CD8-positive, alpha-beta memory T cell (primary cell): ENCODE data around the gene OR8B4. TPM values are rescaled to one million over a fixed set of nuclear protein-coding genes. Genes with fewer than 3 reads are reported as not detected.
A peak's percentile ranks its signal among the peaks of the same experiment; 100 is the strongest.
"Not testable (repeated sequence)": the region's sequence is repeated elsewhere in the genome, so short reads cannot be mapped to it uniquely, and the experiment has no call there.

Experiments
- CTCF ChIA-PET: fragments of 350-600 bp; sonication (Branson Sonifier 250); formaldehyde crosslinking; loops from one replicate; lab custom pipeline; 2021; ENCODE audit warnings: antibody characterized with exemption; lab: Charles Lee
- POLR2A ChIA-PET: fragments of 350-600 bp; sonication (Branson Sonifier 250); formaldehyde crosslinking; loops from one replicate; lab custom pipeline; 2021; ENCODE audit warnings: antibody characterized with exemption; lab: Charles Lee
- DNase-seq, 5 donors: peaks; one replicate each; pipeline versions ENCODE4 v3.0.0 to v3.0.0-alpha.2; 2020 to 2022; ENCODE audit warnings: mixed read lengths in 1 of 5
- H3K27ac ChIP-seq: one replicate; pipeline ENCODE4 v1.7.0; 2013; ENCODE audit warnings: low read depth, mild to moderate bottlenecking, low read length, moderate library complexity
- H3K27me3 ChIP-seq: 2 replicates; pipeline ENCODE4 v1.7.0; 2013; ENCODE audit warnings: low read length, mild to moderate bottlenecking; ENCODE audit not compliant: insufficient read depth, poor library complexity, severe bottlenecking
- H3K36me3 ChIP-seq: 2 replicates; pipeline ENCODE4 v1.7.0; 2013; ENCODE audit warnings: mild to moderate bottlenecking, low read length, moderate library complexity; ENCODE audit not compliant: insufficient read depth
- H3K4me1 ChIP-seq: 2 replicates; pipeline ENCODE4 v1.7.0; 2013; ENCODE audit warnings: mild to moderate bottlenecking, low read length, moderate library complexity; ENCODE audit not compliant: insufficient read depth
- H3K4me3 ChIP-seq: 2 replicates; pipeline ENCODE4 v1.7.0; 2013; ENCODE audit warnings: mild to moderate bottlenecking, low read length
- H3K9me3 ChIP-seq: 2 replicates; pipeline ENCODE4 v1.7.0; 2013; ENCODE audit warnings: mild to moderate bottlenecking, low read length
- H3K27ac Mint-ChIP-seq, 8 donors: one replicate each; pipeline ENCODE4 v1.8.0; 2020 to 2021; ENCODE audit warnings: mixed read lengths in 8 of 8, mild to moderate bottlenecking in 6 of 8, inconsistent platforms in 3 of 8, moderate library complexity in 3 of 8
- H3K27me3 Mint-ChIP-seq, 2 donors: one replicate each; pipeline ENCODE4 v1.8.0; 2020 to 2021; ENCODE audit warnings: mixed read lengths in 2 of 2, mild to moderate bottlenecking in 1 of 2, moderate library complexity in 1 of 2
- H3K36me3 Mint-ChIP-seq, 3 donors: one replicate each; pipeline ENCODE4 v1.8.0; 2020 to 2021; ENCODE audit warnings: mixed read lengths in 3 of 3, inconsistent platforms in 1 of 3, mild to moderate bottlenecking in 1 of 3
- H3K4me1 Mint-ChIP-seq, 3 donors: one replicate each; pipeline ENCODE4 v1.8.0; 2020 to 2021; ENCODE audit warnings: mixed read lengths in 3 of 3, inconsistent platforms in 1 of 3, mild to moderate bottlenecking in 1 of 3
- H3K4me3 Mint-ChIP-seq, 7 donors: one replicate each; pipeline ENCODE4 v1.8.0; 2020 to 2021; ENCODE audit warnings: mixed read lengths in 7 of 7, mild to moderate bottlenecking in 6 of 7, moderate library complexity in 4 of 7, inconsistent platforms in 2 of 7
- H3K9me3 Mint-ChIP-seq, 5 donors: one replicate each; pipeline ENCODE4 v1.8.0; 2020 to 2022; ENCODE audit warnings: mixed read lengths in 5 of 5, mild to moderate bottlenecking in 3 of 5, moderate library complexity in 2 of 5, inconsistent platforms in 1 of 5
- polyA plus RNA-seq: library from polyadenylated mRNA; unstranded; fragments of 300-500 nt; fragmentation: Illumina TruSeq; gene quantifications from one replicate; pipeline ENCODE4 v1.2.3, GENCODE V29; 2021
- total RNA-seq, 2 experiments: library from RNA; stranded (reverse); gene quantifications; one replicate each; pipeline ENCODE4 v1.2.3, GENCODE V29; 2021

The OR8B4 gene
- total and polyA plus RNA-seq, 3 experiments from 2014 or later, result not detected

DNA sequence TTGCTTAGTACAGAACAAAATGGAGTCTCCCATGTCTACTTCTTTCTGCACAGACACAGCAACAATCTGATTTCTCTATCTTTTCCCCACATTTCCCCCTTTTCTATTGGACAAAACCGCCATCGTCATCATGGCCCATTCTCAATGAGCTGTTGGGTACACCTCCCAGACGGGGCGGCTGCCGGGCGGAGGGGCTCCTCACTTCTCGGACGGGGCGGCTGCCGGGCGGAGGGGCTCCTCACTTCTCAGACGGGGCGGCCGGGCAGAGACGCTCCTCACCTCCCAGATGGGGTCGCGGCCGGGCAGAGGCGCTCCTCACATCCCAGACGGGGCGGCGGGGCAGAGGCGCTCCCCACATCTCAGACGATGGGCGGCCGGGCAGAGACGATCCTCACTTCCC, 21.5 kb downstream of the OR8B4 start:
- H3K4me1 Mint-ChIP-seq, H3K36me3 Mint-ChIP-seq, H3K9me3 Mint-ChIP-seq, H3K27me3 ChIP-seq, H3K4me1 ChIP-seq, H3K4me3 Mint-ChIP-seq, DNase-seq, POLR2A ChIA-PET, H3K27me3 Mint-ChIP-seq, H3K27ac Mint-ChIP-seq, CTCF ChIA-PET, H3K4me3 ChIP-seq, H3K9me3 ChIP-seq, H3K36me3 ChIP-seq, H3K27ac ChIP-seq: not testable (repeated sequence)

DNA sequence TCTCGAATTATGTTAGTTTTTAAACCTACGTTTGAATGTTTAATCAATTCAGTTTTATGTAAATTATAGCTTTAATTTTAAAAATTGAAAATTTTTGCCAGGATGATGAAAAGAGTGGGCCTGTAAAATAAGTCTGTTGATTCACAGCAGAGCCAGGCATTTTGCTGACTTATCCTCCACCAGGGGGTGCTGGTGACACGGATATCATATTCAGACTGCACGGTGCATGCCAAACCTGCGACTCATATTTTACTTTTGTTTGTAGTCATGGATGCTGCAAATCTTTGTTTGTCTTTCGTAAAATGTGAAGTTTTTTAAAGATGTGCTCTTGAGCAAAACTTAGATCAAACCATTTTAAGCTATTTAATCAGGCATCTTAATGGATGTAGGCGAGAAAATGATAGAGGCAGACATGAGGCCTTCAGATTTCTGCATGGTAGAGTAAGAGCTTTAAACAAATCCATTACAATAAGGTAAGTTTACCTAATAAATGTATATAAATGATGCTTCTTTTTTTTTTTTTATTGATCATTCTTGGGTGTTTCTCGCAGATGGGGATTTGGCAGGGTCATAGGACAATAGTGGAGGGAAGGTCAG, 22.2 kb downstream of the OR8B4 start:
- Histone ChIP-seq H3K36me3 (no peaks in the 10 kb centered on the region), H3K27me3 (no peaks in the 10 kb centered on the region), H3K9me3 (no peaks in the 10 kb centered on the region), H3K27ac (no peak overlapping the region), H3K4me3 (no peak overlapping the region), H3K4me1 (no peaks in the 10 kb centered on the region)
- peak in 3 of 5 donors; percentile 1 to 47 (median 12) for DNase-seq
- CTCF ChIA-PET, result no interaction called here
- Mint-ChIP-seq H3K27ac (no peak overlapping the region), H3K36me3 (no peaks in the 10 kb centered on the region), H3K9me3 (no peaks in the 10 kb centered on the region), H3K4me3 (no peak overlapping the region), H3K4me1 (peaks cover 0 to 3% (median 0%) of the 10 kb centered on the region in 3 donors), H3K27me3 (peaks cover 0 to 2% of the 10 kb centered on the region in 2 donors)
- POLR2A ChIA-PET, result no interaction called here

DNA sequence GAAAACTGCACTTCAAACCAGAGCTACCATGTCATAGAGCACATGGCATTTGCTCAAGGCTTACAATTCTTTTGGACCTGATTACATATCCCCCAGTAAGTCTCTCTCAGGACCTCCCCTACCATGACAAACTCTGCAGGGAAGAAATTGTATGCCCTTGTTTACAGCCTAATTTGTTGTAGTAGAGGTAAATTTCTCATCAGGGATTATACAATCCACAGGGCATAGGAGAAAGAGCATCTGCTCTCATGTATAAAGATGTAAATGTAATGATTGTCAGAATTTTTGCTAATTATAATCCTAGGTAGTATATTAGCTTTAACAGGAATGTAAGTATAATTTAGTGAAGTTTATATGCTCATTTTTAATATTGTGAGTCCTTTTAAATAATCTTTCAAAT, 25.7 kb downstream of the OR8B4 start, which contains the start of gene OR8B3:
Gene OR8B3 (minus strand): TSS at position 101 of the 400 bp plus-strand sequence. CDS start 1,673 bp downstream, outside the sequence.
- CTCF ChIA-PET, result no interaction called here
- Histone ChIP-seq H3K27ac (no peak within 1 kb of the TSS), H3K4me1 (no peaks in the 10 kb centered on the region), H3K27me3 (no peaks in the 10 kb centered on the region), H3K9me3 (no peaks in the 10 kb centered on the region), H3K36me3 (no peaks in the 10 kb centered on the region), H3K4me3 (no peak within 1 kb of the TSS)
- Mint-ChIP-seq H3K4me3 (no peak within 1 kb of the TSS), H3K36me3 (no peaks in the 10 kb centered on the region), H3K27ac (no peak within 1 kb of the TSS), H3K4me1 (peaks cover 0 to 3% (median 0%) of the 10 kb centered on the region in 3 donors), H3K9me3 (no peaks in the 10 kb centered on the region), H3K27me3 (peaks cover 0 to 2% of the 10 kb centered on the region in 2 donors)
- DNase-seq, result no peak
- POLR2A ChIA-PET, result no interaction called here

DNA sequence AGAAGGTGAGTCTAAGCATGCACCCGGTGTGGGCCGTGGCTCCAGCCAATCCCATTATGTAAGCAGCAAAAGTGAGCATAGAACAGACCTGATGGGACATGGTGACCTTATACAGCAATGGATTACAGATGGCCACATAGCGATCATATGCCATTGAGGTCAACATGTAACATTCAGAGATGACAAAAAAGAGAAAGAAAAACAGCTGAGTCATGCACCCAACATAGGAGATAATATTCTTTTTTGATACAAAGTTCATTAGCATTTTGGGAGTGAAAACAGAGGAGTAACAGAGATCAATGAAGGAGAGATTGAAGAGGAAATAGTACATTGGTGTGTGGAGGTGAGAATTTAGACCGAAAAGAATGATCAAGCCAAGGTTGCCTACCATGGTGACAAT, 27.8 kb downstream of the OR8B4 start:
- H3K4me3 Mint-ChIP-seq, H3K4me1 ChIP-seq, H3K36me3 Mint-ChIP-seq, H3K4me1 Mint-ChIP-seq, H3K36me3 ChIP-seq, H3K4me3 ChIP-seq, H3K27me3 ChIP-seq, H3K27ac ChIP-seq, DNase-seq, CTCF ChIA-PET, H3K9me3 Mint-ChIP-seq, H3K27ac Mint-ChIP-seq, H3K27me3 Mint-ChIP-seq, H3K9me3 ChIP-seq, POLR2A ChIA-PET: not testable (repeated sequence)

DNA sequence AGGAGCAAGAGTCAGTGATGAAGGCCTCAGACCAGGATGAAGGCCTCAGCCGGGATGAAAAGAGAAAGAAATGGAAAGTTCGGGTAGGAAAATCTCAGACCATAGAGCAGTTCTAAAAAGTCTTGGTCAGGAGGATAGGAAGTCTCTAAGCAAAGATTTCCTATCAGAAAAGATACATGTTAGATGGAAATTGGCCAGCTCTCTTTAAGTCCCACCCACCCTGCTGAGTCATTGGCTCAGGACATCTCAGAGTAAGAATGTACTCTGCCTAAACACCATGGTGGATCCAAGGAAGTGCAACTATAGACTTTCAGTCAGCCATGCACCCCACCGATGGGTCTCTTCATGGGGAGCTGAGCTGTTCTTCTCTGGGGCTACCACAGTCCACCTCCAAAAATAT, 30.3 kb downstream of the OR8B4 start:
- Mint-ChIP-seq H3K4me3 (no peak overlapping the region), H3K36me3 (no peaks in the 10 kb centered on the region), H3K27ac (no peak overlapping the region), H3K27me3 (peaks cover 0 to 2% of the 10 kb centered on the region in 2 donors), H3K4me1 (no peaks in the 10 kb centered on the region), H3K9me3 (peaks cover 0 to 4% (median 0%) of the 10 kb centered on the region in 5 donors)
- H3K9me3 ChIP-seq, result no peaks in the 10 kb centered on the region
- ChIA-PET POLR2A (no interaction called here), CTCF (no interaction called here)
- no peaks in the 10 kb centered on the region for H3K4me1 ChIP-seq
- no peak for DNase-seq
- H3K4me3 ChIP-seq, result no peak overlapping the region
- no peaks in the 10 kb centered on the region for H3K27me3 ChIP-seq
- no peaks in the 10 kb centered on the region for H3K36me3 ChIP-seq
- no peak overlapping the region for H3K27ac ChIP-seq

DNA sequence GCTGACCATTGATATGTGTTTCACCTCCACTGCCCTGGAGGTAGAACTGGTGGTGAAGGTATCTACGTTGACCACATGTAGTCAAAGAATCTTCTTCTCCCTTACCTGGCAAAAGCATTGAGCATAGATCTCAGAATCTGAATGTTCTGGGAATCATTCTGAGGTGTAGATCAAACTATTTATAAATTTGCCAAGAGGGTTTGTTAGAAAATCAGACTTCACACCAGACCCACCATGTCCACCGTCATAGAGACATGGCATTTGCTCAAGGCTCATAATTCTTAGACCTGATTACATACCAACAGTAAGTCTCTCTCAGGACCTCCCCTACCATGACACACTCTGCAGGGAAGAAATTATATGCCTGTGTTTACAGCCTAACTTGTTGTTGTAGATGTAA, 40.3 kb downstream of the OR8B4 start, which contains the start of gene OR8B2:
Gene OR8B2 (minus strand): TSS at position 101 of the 400 bp plus-strand sequence. CDS start 1,156 bp downstream, outside the sequence.
- Histone ChIP-seq H3K27me3 (no peaks in the 10 kb centered on the region), H3K4me1 (no peaks in the 10 kb centered on the region), H3K9me3 (no peaks in the 10 kb centered on the region), H3K4me3 (no peak within 1 kb of the TSS), H3K27ac (no peak within 1 kb of the TSS), H3K36me3 (no peaks in the 10 kb centered on the region)
- POLR2A ChIA-PET, result no interaction called here
- Mint-ChIP-seq H3K36me3 (no peaks in the 10 kb centered on the region), H3K9me3 (peaks cover 0 to 4% (median 2%) of the 10 kb centered on the region in 5 donors), H3K27ac (no peak within 1 kb of the TSS), H3K4me3 (no peak within 1 kb of the TSS), H3K4me1 (no peaks in the 10 kb centered on the region), H3K27me3 (peaks cover 0 to 3% of the 10 kb centered on the region in 2 donors)
- CTCF ChIA-PET, result no interaction called here
- no peak for DNase-seq

DNA sequence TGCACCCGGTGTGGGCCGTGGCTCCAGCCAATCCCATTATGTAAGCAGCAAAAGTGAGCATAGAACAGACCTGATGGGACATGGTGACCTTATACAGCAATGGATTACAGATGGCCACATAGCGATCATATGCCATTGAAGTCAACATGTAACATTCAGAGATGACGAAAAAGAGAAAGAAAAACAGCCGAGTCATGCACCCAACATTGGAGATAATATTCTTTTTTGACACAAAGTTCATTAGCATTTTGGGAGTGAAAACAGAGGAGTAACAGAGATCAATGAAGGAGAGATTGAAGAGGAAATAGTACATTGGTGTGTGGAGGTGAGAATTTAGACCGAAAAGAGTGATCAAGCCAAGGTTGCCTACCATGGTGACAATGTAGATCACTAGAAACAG, 41.8 kb downstream of the OR8B4 start:
- H3K27ac Mint-ChIP-seq, DNase-seq, H3K9me3 Mint-ChIP-seq, H3K4me3 Mint-ChIP-seq, H3K27me3 ChIP-seq, H3K27me3 Mint-ChIP-seq, POLR2A ChIA-PET, H3K4me1 ChIP-seq, H3K4me3 ChIP-seq, H3K36me3 ChIP-seq, H3K4me1 Mint-ChIP-seq, CTCF ChIA-PET, H3K27ac ChIP-seq, H3K36me3 Mint-ChIP-seq, H3K9me3 ChIP-seq: not testable (repeated sequence)

DNA sequence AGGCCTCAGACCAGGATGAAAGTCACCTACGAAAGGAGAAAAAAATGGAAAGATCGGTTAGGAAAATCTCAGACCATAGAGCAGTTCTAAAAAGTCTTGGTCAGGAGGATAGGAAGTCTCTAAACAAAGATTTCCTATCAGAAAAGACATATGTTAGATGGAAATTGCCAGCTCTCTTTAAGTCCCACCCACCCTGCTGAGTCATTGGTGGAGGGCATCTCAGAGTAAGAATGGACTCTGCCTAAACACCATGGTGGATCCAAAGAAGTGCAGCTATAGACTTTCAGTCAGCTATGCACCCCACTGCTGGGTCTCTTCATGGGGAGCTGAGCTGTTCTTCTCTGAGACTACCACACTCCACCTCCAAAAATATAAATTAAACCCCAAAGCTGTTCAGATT, 44.1 kb downstream of the OR8B4 start:
- Mint-ChIP-seq H3K36me3 (no peaks in the 10 kb centered on the region), H3K9me3 (peaks cover 0 to under 1% (median 0%) of the 10 kb centered on the region in 5 donors), H3K27ac (no peak overlapping the region), H3K4me1 (no peaks in the 10 kb centered on the region), H3K27me3 (no peaks in the 10 kb centered on the region), H3K4me3 (no peak overlapping the region)
- no peak for DNase-seq
- H3K27ac ChIP-seq, result no peak overlapping the region
- ChIA-PET POLR2A (no interaction called here), CTCF (no interaction called here)
- H3K4me1 ChIP-seq, result no peaks in the 10 kb centered on the region
- H3K36me3 ChIP-seq, result no peaks in the 10 kb centered on the region
- H3K4me3 ChIP-seq, result no peak overlapping the region
- no peaks in the 10 kb centered on the region for H3K9me3 ChIP-seq
- H3K27me3 ChIP-seq, result no peaks in the 10 kb centered on the region
